Mesothelial cell of epicardium (in vitro differentiated cells): ENCODE data around the gene LMAN2. TPM values are rescaled to one million over a fixed set of nuclear protein-coding genes. Genes with fewer than 3 reads are reported as not detected.

Experiments used
- DNase-seq, 2 experiments: peaks; one replicate each; pipeline ENCODE4 v3.0.0; 2021; ENCODE audit warnings: low spot score in 2 of 2; ENCODE audit not compliant: unreplicated experiment in 2 of 2
- H3K27ac Mint-ChIP-seq: 2 replicates; pipeline ENCODE4 v1.8.0; 2021; ENCODE audit warnings: mixed read lengths
- H3K27me3 Mint-ChIP-seq: 2 replicates; pipeline ENCODE4 v1.8.0; 2021; ENCODE audit warnings: low read depth, mixed read lengths
- H3K36me3 Mint-ChIP-seq: 2 replicates; pipeline ENCODE4 v1.8.0; 2021; ENCODE audit warnings: mixed read lengths
- H3K4me1 Mint-ChIP-seq: 2 replicates; pipeline ENCODE4 v1.8.0; 2021; ENCODE audit warnings: mixed read lengths
- H3K4me3 Mint-ChIP-seq: 2 replicates; pipeline ENCODE4 v1.8.0; 2021; ENCODE audit warnings: mild to moderate bottlenecking, moderate library complexity, mixed read lengths
- H3K9me3 Mint-ChIP-seq: 2 replicates; pipeline ENCODE4 v1.8.0; 2021; ENCODE audit warnings: mixed read lengths
- total RNA-seq: library from RNA; stranded (reverse); gene quantifications from 3 replicates; pipeline ENCODE4 v1.2.1, GENCODE V29; 2021
- TF ChIP-seq, protein P1 (sequence below): fragments of 200-600 bp; sonication (generic); IDR thresholded peaks from one replicate; pipeline ENCODE4 v1.5.0; 2021; ENCODE audit warnings: antibody characterized with exemption; ENCODE audit not compliant: unreplicated experiment

The LMAN2 gene
- total RNA-seq, 1 donor from 2014 or later: 85.4 TPM

- H3K27ac Mint-ChIP-seq: no peak overlapping the region
These were observed 44.6 kb upstream of the LMAN2 start for GRCh38 chr5:177396078-177396477.

DNA sequence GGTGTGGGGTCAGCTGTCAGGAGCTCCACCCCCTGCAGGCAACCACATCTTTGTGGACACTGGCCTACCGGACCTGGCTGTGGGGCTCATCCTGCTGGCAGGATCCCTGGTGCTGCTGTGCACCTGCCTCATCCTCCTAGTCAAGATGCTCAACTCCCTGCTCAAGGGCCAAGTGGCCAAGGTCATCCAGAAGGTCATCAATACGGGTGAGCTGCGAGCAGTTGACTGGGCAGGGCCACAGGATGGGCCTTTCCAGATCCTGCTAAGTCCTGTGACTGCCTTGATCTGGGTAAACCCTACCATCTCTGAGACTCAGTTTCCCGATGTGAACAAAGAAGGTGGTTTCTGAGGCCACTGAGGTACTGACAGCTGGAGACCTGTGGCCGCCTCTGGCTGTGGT, 42.5 kb upstream of the LMAN2 start:
- TF ChIP-seq, protein P1, sequence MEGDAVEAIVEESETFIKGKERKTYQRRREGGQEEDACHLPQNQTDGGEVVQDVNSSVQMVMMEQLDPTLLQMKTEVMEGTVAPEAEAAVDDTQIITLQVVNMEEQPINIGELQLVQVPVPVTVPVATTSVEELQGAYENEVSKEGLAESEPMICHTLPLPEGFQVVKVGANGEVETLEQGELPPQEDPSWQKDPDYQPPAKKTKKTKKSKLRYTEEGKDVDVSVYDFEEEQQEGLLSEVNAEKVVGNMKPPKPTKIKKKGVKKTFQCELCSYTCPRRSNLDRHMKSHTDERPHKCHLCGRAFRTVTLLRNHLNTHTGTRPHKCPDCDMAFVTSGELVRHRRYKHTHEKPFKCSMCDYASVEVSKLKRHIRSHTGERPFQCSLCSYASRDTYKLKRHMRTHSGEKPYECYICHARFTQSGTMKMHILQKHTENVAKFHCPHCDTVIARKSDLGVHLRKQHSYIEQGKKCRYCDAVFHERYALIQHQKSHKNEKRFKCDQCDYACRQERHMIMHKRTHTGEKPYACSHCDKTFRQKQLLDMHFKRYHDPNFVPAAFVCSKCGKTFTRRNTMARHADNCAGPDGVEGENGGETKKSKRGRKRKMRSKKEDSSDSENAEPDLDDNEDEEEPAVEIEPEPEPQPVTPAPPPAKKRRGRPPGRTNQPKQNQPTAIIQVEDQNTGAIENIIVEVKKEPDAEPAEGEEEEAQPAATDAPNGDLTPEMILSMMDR: no peak
- H3K27ac Mint-ChIP-seq: no peak overlapping the region
- H3K4me3 Mint-ChIP-seq: no peak overlapping the region
- H3K4me1 Mint-ChIP-seq: peaks cover 13% of the 10 kb centered on the region
- H3K27me3 Mint-ChIP-seq: peaks cover 12% of the 10 kb centered on the region
- H3K9me3 Mint-ChIP-seq: no peaks in the 10 kb centered on the region
- no peak for DNase-seq
- no peaks in the 10 kb centered on the region for H3K36me3 Mint-ChIP-seq

More at GRCh38 chr5:177396078-177396477, 44.6 kb upstream of the LMAN2 start:
- TF ChIP-seq, protein P1: no peak
- no peak for DNase-seq
- Mint-ChIP-seq H3K36me3 (no peaks in the 10 kb centered on the region), H3K4me1 (no peaks in the 10 kb centered on the region), H3K27me3 (peaks cover 13% of the 10 kb centered on the region), H3K9me3 (no peaks in the 10 kb centered on the region), H3K4me3 (no peak overlapping the region)

- H3K27me3 Mint-ChIP-seq: peaks cover 11% of the 10 kb centered on the region
- H3K4me3 Mint-ChIP-seq: no peak overlapping the region
- TF ChIP-seq, protein P1: no peak
- H3K4me1 Mint-ChIP-seq: peaks cover 13% of the 10 kb centered on the region
- no peaks in the 10 kb centered on the region for H3K36me3 Mint-ChIP-seq
- DNase-seq: no peak
- no peaks in the 10 kb centered on the region for H3K9me3 Mint-ChIP-seq
- no peak overlapping the region for H3K27ac Mint-ChIP-seq
These were observed 41.8 kb upstream of the LMAN2 start for GRCh38 chr5:177393206-177393765.

GRCh38 chr5:177392765-177393164, 41.3 kb upstream of the LMAN2 start:
- no peaks in the 10 kb centered on the region for H3K36me3 Mint-ChIP-seq
- H3K4me3 Mint-ChIP-seq: no peak overlapping the region
- H3K27me3 Mint-ChIP-seq: peaks cover 8% of the 10 kb centered on the region
- no peak for DNase-seq
- TF ChIP-seq, protein P1: no peak
- H3K27ac Mint-ChIP-seq: no peak overlapping the region
- peaks cover 13% of the 10 kb centered on the region for H3K4me1 Mint-ChIP-seq
- no peaks in the 10 kb centered on the region for H3K9me3 Mint-ChIP-seq

GRCh38 chr5:177390363-177391300, 39.2 kb upstream of the LMAN2 start:
- Mint-ChIP-seq H3K36me3 (no peaks in the 10 kb centered on the region), H3K27me3 (peaks cover 3% of the 10 kb centered on the region), H3K9me3 (no peaks in the 10 kb centered on the region), H3K27ac (peak overlapping the region; percentile 47), H3K4me3 (no peak overlapping the region), H3K4me1 (peaks cover 13% of the 10 kb centered on the region)
- TF ChIP-seq, protein P1: peak; percentile 99
- peak; percentile 70 to 91 for DNase-seq
